ENCODE data around the gene SH3BP5L. TPM values are rescaled to one million over a fixed set of nuclear protein-coding genes. Genes with fewer than 3 reads are reported as not detected.
A peak's percentile ranks its signal among the peaks of the same experiment; 100 is the strongest.

The SH3BP5L gene
- total RNA-seq (35.7 and 36.5 TPM in 2 replicates), polyA plus RNA-seq (19.2 and 23.2 TPM in 2 replicates), polyA minus RNA-seq (29.4 and 31.0 TPM in 2 replicates)
- total RNA-seq (2013): 20.0 TPM

- Histone ChIP-seq H3K9ac (ENCODE audit: low read length) (peak within 1 kb of the TSS; percentile 98), H2AFZ (ENCODE audit: insufficient read depth, low read depth, low read length, poor library complexity, severe bottlenecking) (peak within 1 kb of the TSS; percentile 94), H3K27ac (ENCODE audit: low read length in 2 of 2) (peak within 1 kb of the TSS; percentile 98), H3K79me2 (ENCODE audit: control insufficient read depth, insufficient read depth, low read length) (peaks cover 47% of the 10 kb centered on the region), H4K20me1 (ENCODE audit: control insufficient read depth, insufficient read depth, low read length, poor library complexity, severe bottlenecking) (peaks cover 25% of the 10 kb centered on the region), H3K4me3 (ENCODE audit: control extremely low read depth in 1 of 5, extremely low read depth in 1 of 5, insufficient read depth in 1 of 5, low read depth in 2 of 5, low read length in 4 of 5) (peak within 1 kb of the TSS; percentile 86 to 99 (median 93)), H3K4me1 (ENCODE audit: control insufficient read depth in 2 of 2, insufficient read depth in 2 of 2, low read length in 2 of 2) (peaks cover 52 to 54% of the 10 kb centered on the region in 2 donors), H3K36me3 (replicated peaks in 1 of 2; ENCODE audit: control extremely low read depth in 1 of 2, control insufficient read depth in 1 of 2, extremely low read depth in 1 of 2, insufficient read depth in 2 of 2, low read length in 1 of 2) (peaks cover 0 to 30% of the 10 kb centered on the region in 2 experiments), H3K4me2 (replicated peaks; ENCODE audit: low read depth, low read length, poor library complexity, severe bottlenecking) (peak within 1 kb of the TSS; percentile 88), H3K27me3 (replicated peaks in 1 of 4; ENCODE audit: control extremely low read depth in 1 of 4, control insufficient read depth in 3 of 4, insufficient read depth in 4 of 4, low read length in 3 of 4) (no peaks in the 10 kb centered on the region), H3K9me3 (ENCODE audit: control extremely low read depth in 1 of 3, control insufficient read depth in 2 of 3, insufficient read depth in 1 of 3, low read length in 2 of 3) (no peaks in the 10 kb centered on the region)
- under 1% methylated on average over 48 of the region's 56 CpGs for WGBS (ENCODE audit: insufficient coverage)
- H3K4me3 Mint-ChIP-seq: peak within 1 kb of the TSS; percentile 95
- no peaks in the 10 kb centered on the region for H3K9me3 Mint-ChIP-seq (ENCODE audit: insufficient read depth)
- CTCF ChIA-PET: interaction anchor here (0.8 to 4.8 kb wide), 6 partner anchors 12 to 206 kb away, joined by 4 to 43 read pairs (median 14); partner anchors contain the start of genes ZNF672 and ZNF692
- ATAC-seq (ENCODE audit: low read depth) (peak; percentile 84), DNase-seq (peak; percentile 98)
- H3K4me1 Mint-ChIP-seq: peaks cover 57% of the 10 kb centered on the region
- TF ChIP-seq, protein P1, sequence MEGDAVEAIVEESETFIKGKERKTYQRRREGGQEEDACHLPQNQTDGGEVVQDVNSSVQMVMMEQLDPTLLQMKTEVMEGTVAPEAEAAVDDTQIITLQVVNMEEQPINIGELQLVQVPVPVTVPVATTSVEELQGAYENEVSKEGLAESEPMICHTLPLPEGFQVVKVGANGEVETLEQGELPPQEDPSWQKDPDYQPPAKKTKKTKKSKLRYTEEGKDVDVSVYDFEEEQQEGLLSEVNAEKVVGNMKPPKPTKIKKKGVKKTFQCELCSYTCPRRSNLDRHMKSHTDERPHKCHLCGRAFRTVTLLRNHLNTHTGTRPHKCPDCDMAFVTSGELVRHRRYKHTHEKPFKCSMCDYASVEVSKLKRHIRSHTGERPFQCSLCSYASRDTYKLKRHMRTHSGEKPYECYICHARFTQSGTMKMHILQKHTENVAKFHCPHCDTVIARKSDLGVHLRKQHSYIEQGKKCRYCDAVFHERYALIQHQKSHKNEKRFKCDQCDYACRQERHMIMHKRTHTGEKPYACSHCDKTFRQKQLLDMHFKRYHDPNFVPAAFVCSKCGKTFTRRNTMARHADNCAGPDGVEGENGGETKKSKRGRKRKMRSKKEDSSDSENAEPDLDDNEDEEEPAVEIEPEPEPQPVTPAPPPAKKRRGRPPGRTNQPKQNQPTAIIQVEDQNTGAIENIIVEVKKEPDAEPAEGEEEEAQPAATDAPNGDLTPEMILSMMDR (IDR thresholded peaks at IDR 0.05): peak; percentile 84
- TF ChIP-seq EZH2 (IDR thresholded peaks at IDR 0.05; ENCODE audit: borderline replicate concordance, insufficient read depth, low read depth, low read length, poor library complexity, severe bottlenecking): no peak
- H3K27me3 Mint-ChIP-seq: no peaks in the 10 kb centered on the region
- intact Hi-C loops (cut with micrococcal nuclease): loop anchor here (1.0 to 2.0 kb wide), 5 partner anchors 12 to 80 kb away; partner anchors contain the start of genes PGBD2, ZNF672 and ZNF692
- H3K27ac Mint-ChIP-seq: peak within 1 kb of the TSS; percentile 96
- POLR2A ChIA-PET: interaction anchor here (0.6 to 3.4 kb wide), 9 partner anchors 9 to 80 kb away, joined by 3 to 51 read pairs (median 7); partner anchors contain the start of genes PGBD2, ZNF672 and ZNF692
Measured at GRCh38 chr1:248825909-248826760, at the start of gene SH3BP5L. TSS of gene SH3BP5L (minus strand) at chr1:248825915. CDS start at chr1:248824935, 980 bp downstream.

All from B cell (primary cell).